Gastrocnemius medialis (tissue), 4 donors: ENCODE data around the gene ZBTB17. TPM values are rescaled to one million over a fixed set of nuclear protein-coding genes. Genes with fewer than 3 reads are reported as not detected.

Source experiments
- ATAC-seq, 2 donors: fragments of 150-250 bp; one replicate each; pipeline ENCODE4 v1.9.1; 2016
- DNase-seq, 2 donors: peaks; one replicate each; pipeline ENCODE4 v3.0.0-alpha.2; 2019
- H3K27ac ChIP-seq, 4 donors: fragments of 200-600 bp; sonication (generic); 1 replicate in 1 of 4; 2 replicates in 3 of 4; pipeline ENCODE4 v1.5.1; 2016 to 2018; ENCODE audit warnings: mild to moderate bottlenecking in 2 of 4, moderate library complexity in 1 of 4
- H3K27me3 ChIP-seq, 3 donors: fragments of 200-600 bp; sonication (generic) in 2 of 3; 1 replicate in 1 of 3; 2 replicates in 2 of 3; pipeline versions ENCODE4 v1.5.1 to v1.6.0; 2016 to 2019; ENCODE audit warnings: mild to moderate bottlenecking in 1 of 3, moderate library complexity in 1 of 3
- H3K36me3 ChIP-seq, 2 donors: fragments of 200-600 bp; sonication (generic) in 1 of 2; one replicate each; pipeline ENCODE4 v1.5.1; 2017 to 2018
- H3K4me1 ChIP-seq, 2 donors: fragments of 200-600 bp; sonication (generic) in 1 of 2; one replicate each; pipeline ENCODE4 v1.5.1; 2016 to 2017; ENCODE audit warnings: mild to moderate bottlenecking in 2 of 2
- H3K4me3 ChIP-seq, 4 donors: fragments of 200-600 bp; sonication (generic) in 3 of 4; 1 replicate in 1 of 4; 2 replicates in 3 of 4; pipeline ENCODE4 v1.5.1; 2016 to 2019; ENCODE audit warnings: mild to moderate bottlenecking in 2 of 4
- H3K9me3 ChIP-seq, 3 donors: fragments of 200-600 bp; sonication (generic) in 2 of 3; 1 replicate in 1 of 3; 2 replicates in 2 of 3; pipeline ENCODE4 v1.5.1; 2016 to 2019
- CTCF ChIP-seq, 5 experiments: fragments of 450-650 bp in 3 of 5; fragments of 200-600 bp in 2 of 5; sonication (generic) in 2 of 5; IDR thresholded peaks in 4 of 5; conservative IDR thresholded peaks in 1 of 5; 1 replicate in 4 of 5; 2 replicates in 1 of 5; pipeline ENCODE4 v1.5.1; 2016 to 2019; ENCODE audit warnings: antibody characterized with exemption in 5 of 5, mild to moderate bottlenecking in 3 of 5, moderate library complexity in 3 of 5
- POLR2A ChIP-seq, 2 donors: fragments of 450-650 bp; IDR thresholded peaks; one replicate each; pipeline ENCODE4 v1.6.1; 2017; ENCODE audit warnings: antibody characterized with exemption in 2 of 2, mild to moderate bottlenecking in 2 of 2, moderate library complexity in 2 of 2
- in situ Hi-C, 4 donors: fragments of 200-750 bp; cut with MboI; loops; one replicate each; pipeline versions ENCODE4 v1.15.0 to v1.8.0; 2017; ENCODE audit warnings: low sequenced_read_pairs in 4 of 4
- intact Hi-C: fragments of 100-400 bp; cut with DNase I; formaldehyde crosslinking; loops from one replicate; pipeline ENCODE4 v1.15.1; 2023; ENCODE audit warnings: low total_unique reads
- total RNA-seq, 4 donors: library from RNA; depleted of rRNA; stranded (reverse); fragments of >200 nt; gene quantifications; one replicate each; pipeline versions ENCODE4 v1.1.0 to v1.2.3, GENCODE V29; 2016

Gene ZBTB17
- total RNA-seq, 4 donors from 2014 or later = 25.9 to 44.1 (median 31.5) TPM

GRCh38 chr1:15959424-15959823 is 16.5 kb downstream of the ZBTB17 start:
- no peaks in the 10 kb centered on the region for H3K27me3 ChIP-seq
- in situ Hi-C loops (loop anchor here in 1 of 4 donors (25.0 kb wide), 1 partner anchor 147 kb away; the partner anchor contains the start of gene UQCRHL), intact Hi-C loops (no loop called here)
- no peak overlapping the region for H3K27ac ChIP-seq
- no peaks in the 10 kb centered on the region for H3K36me3 ChIP-seq
- H3K9me3 ChIP-seq = no peaks in the 10 kb centered on the region
- TF ChIP-seq CTCF (IDR thresholded peaks at IDR 0.05 in 4 of 5, conservative IDR thresholded peaks at IDR 0.05 in 1 of 5) (no peak), POLR2A (IDR thresholded peaks at IDR 0.05) (no peak)
- H3K4me3 ChIP-seq = no peak overlapping the region
- no peak for DNase-seq
- ATAC-seq = no peak
- H3K4me1 ChIP-seq = peaks cover 19 to 27% of the 10 kb centered on the region in 2 donors

- Histone ChIP-seq H3K36me3 (no peaks in the 10 kb centered on the region), H3K27ac (peak overlapping the region in 1 of 4 donors; percentile 12), H3K27me3 (no peaks in the 10 kb centered on the region), H3K9me3 (no peaks in the 10 kb centered on the region), H3K4me1 (peaks cover 20 to 31% of the 10 kb centered on the region in 2 donors), H3K4me3 (no peak overlapping the region)
- TF ChIP-seq POLR2A (IDR thresholded peaks at IDR 0.05) (no peak), CTCF (IDR thresholded peaks at IDR 0.05 in 4 of 5, conservative IDR thresholded peaks at IDR 0.05 in 1 of 5) (no peak)
- in situ Hi-C loops = loop anchor here in 1 of 4 donors (25.0 kb wide), 1 partner anchor 146 kb away; the partner anchor contains the start of gene UQCRHL
- ATAC-seq (no peak), DNase-seq (no peak)
- intact Hi-C loops = no loop called here
These were observed 17.1 kb downstream of the ZBTB17 start for GRCh38 chr1:15958793-15959192.

DNA sequence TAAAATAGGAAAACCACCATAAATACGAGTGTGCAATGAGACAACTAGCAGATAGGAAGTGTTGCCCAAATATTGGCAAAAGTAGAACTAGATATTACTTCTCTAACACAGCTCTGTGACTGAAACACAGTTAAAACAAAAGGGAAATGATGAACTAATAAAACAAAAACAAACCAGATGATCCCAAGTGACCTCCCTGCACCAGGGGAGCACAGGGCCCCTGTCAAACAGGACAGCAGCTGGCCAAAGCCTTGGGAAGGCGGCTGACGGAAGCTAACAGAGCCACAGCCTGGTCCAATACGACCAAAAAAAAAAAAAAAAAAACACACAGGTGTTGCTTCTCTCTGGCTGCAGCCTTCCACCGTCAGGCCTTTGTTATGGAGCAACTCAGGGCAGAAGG is 17.8 kb downstream of the ZBTB17 start:
- no peak for DNase-seq
- no peak overlapping the region for H3K27ac ChIP-seq
- no peaks in the 10 kb centered on the region for H3K27me3 ChIP-seq
- H3K36me3 ChIP-seq = no peaks in the 10 kb centered on the region
- no peaks in the 10 kb centered on the region for H3K9me3 ChIP-seq
- no peak for ATAC-seq
- intact Hi-C loops = no loop called here
- H3K4me3 ChIP-seq = no peak overlapping the region
- H3K4me1 ChIP-seq = peaks cover 27 to 32% of the 10 kb centered on the region in 2 donors
- in situ Hi-C loops = loop anchor here in 1 of 4 donors (25.0 kb wide), 1 partner anchor 146 kb away; the partner anchor contains the start of gene UQCRHL
- no peak for TF ChIP-seq CTCF (IDR thresholded peaks at IDR 0.05 in 4 of 5, conservative IDR thresholded peaks at IDR 0.05 in 1 of 5)
- TF ChIP-seq POLR2A (IDR thresholded peaks at IDR 0.05) = no peak

DNA sequence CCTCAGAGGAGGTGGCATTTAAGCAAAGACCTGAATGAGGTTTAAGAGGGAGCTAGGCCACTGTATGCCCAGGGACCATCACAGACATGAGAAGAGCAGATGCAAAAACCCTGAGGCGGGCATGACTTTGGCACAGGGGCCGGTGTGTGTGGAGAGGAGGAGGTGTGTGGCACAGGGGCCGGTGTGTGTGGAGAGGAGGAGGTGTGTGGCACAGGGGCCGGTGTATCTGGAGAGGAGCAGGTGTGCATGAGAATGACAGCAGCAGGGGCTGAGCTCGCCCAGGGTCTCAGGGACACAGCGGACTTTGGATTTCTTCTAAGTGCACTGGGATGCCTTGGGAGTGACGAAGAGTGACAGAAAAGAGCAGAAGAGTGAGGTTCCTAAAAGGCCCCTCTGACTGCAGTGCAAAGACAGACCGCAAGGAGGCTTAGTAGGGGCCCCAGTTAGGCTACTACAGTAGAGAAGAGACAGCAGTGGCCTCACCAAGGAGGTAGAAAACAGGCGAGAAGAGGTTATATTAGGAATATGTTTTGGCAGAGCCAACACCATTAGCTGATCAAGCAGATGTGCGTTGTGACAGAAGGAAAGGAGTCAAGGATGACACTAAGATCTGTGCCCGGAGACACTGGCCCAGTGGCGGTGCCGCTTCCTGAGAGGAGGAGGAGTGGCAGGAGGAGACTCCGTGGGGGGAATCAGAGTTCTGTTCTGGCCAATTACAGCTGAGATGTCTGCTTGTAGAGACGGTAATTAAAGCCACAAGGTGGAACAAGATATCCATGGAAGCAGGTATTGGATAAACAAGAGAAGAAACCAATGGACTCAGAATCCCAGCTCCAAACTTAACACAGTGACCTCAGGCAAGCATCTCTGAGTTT is 18.4 kb downstream of the ZBTB17 start:
- TF ChIP-seq POLR2A (IDR thresholded peaks at IDR 0.05) (no peak), CTCF (IDR thresholded peaks at IDR 0.05 in 4 of 5, conservative IDR thresholded peaks at IDR 0.05 in 1 of 5) (peak in 1 of 5 experiments; percentile 11)
- Histone ChIP-seq H3K4me3 (no peak overlapping the region), H3K27ac (no peak overlapping the region), H3K4me1 (peaks cover 33 to 38% of the 10 kb centered on the region in 2 donors), H3K27me3 (no peaks in the 10 kb centered on the region), H3K9me3 (no peaks in the 10 kb centered on the region), H3K36me3 (no peaks in the 10 kb centered on the region)
- in situ Hi-C loops (loop anchor here in 1 of 4 donors (25.0 kb wide), 1 partner anchor 145 kb away; the partner anchor contains the start of gene UQCRHL), intact Hi-C loops (no loop called here)
- ATAC-seq = no peak
- no peak for DNase-seq
